ENCODE measurements around the gene ITPR2. TPM values are rescaled to one million over a fixed set of nuclear protein-coding genes. Genes with fewer than 3 reads are reported as not detected.

Gene ITPR2
- total and polyA plus RNA-seq, 2 experiments from 2014 or later: 5.0 to 9.1 TPM

DNA sequence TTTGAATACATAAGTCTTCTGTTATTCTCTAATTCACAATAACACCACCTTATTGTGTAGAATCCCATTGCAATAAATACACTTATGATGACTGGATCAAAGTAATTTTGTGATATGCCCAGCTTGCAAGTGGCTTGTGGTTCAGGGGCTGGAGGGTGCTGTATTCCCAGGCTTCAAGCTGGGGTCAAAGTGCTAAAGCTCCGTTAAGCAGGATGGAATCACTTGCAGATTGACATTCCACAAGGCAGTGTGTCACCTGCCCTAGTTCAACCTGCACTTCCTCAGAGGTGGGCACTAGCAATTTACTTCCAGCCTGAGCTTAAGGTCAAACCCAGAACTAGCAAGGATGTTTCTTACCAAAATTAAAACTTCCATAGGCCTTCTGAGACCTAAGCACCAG, 471.0 kb downstream of the ITPR2 start:
- no peak for TF ChIP-seq EZH2 (IDR thresholded peaks at IDR 0.05; ENCODE audit: insufficient read depth, poor library complexity, severe bottlenecking)
- TF ChIP-seq EZH2phosphoT487 (IDR thresholded peaks at IDR 0.05; ENCODE audit: insufficient read depth, low read depth): no peak
- Histone ChIP-seq H3K9me3 (ENCODE audit: low read depth) (no peaks in the 10 kb centered on the region), H3K4me1 (ENCODE audit: insufficient read depth) (no peaks in the 10 kb centered on the region), H3K36me3 (ENCODE audit: low read depth) (no peaks in the 10 kb centered on the region), H3K9ac (no peak overlapping the region), H3K27me3 (replicated peaks; ENCODE audit: insufficient read depth) (no peaks in the 10 kb centered on the region), H3K4me3 (no peak overlapping the region), H3K4me2 (ENCODE audit: unreplicated experiment) (no peak overlapping the region), H2AFZ (no peak overlapping the region), H4K20me1 (ENCODE audit: insufficient read depth) (no peaks in the 10 kb centered on the region), H3K79me2 (ENCODE audit: insufficient read depth) (no peaks in the 10 kb centered on the region), H3K27ac (no peak overlapping the region), H3F3A (ENCODE audit: insufficient read depth) (peaks cover 4% of the 10 kb centered on the region; the same call in 1 of the 2 replicates), H3K9me2 (ENCODE audit: insufficient read depth) (no peaks in the 10 kb centered on the region)
- in situ Hi-C loops (cut with MboI): no loop called here
- DNase-seq: no peak
- WGBS, 2 experiments (ENCODE audit: low coverage in 1 of 2, low lambda C conversion rate in 2 of 2, missing lambda C conversion rate in 2 of 2): 83 to 91% methylated on average over 1 of the region's 1 CpG

GRCh38 chr12:26360062-26360461, 472.9 kb downstream of the ITPR2 start:
- Histone ChIP-seq H2AFZ (no peak overlapping the region), H3K4me1 (ENCODE audit: insufficient read depth) (no peaks in the 10 kb centered on the region), H4K20me1 (ENCODE audit: insufficient read depth) (no peaks in the 10 kb centered on the region), H3K27ac (no peak overlapping the region), H3K36me3 (ENCODE audit: low read depth) (no peaks in the 10 kb centered on the region), H3K79me2 (ENCODE audit: insufficient read depth) (no peaks in the 10 kb centered on the region), H3F3A (ENCODE audit: insufficient read depth) (peaks cover 4% of the 10 kb centered on the region; the same call in 1 of the 2 replicates), H3K9ac (no peak overlapping the region), H3K4me2 (ENCODE audit: unreplicated experiment) (no peak overlapping the region), H3K9me2 (ENCODE audit: insufficient read depth) (no peaks in the 10 kb centered on the region), H3K9me3 (ENCODE audit: low read depth) (no peaks in the 10 kb centered on the region), H3K4me3 (no peak overlapping the region), H3K27me3 (replicated peaks; ENCODE audit: insufficient read depth) (no peaks in the 10 kb centered on the region)
- no peak for DNase-seq
- 86 to 94% methylated on average over 10 of the region's 10 CpGs for WGBS, 2 experiments (ENCODE audit: low coverage in 1 of 2, low lambda C conversion rate in 2 of 2, missing lambda C conversion rate in 2 of 2)
- no peak for TF ChIP-seq EZH2 (IDR thresholded peaks at IDR 0.05; ENCODE audit: insufficient read depth, poor library complexity, severe bottlenecking)
- no peak for TF ChIP-seq EZH2phosphoT487 (IDR thresholded peaks at IDR 0.05; ENCODE audit: insufficient read depth, low read depth)
- in situ Hi-C loops (cut with MboI): no loop called here

DNA sequence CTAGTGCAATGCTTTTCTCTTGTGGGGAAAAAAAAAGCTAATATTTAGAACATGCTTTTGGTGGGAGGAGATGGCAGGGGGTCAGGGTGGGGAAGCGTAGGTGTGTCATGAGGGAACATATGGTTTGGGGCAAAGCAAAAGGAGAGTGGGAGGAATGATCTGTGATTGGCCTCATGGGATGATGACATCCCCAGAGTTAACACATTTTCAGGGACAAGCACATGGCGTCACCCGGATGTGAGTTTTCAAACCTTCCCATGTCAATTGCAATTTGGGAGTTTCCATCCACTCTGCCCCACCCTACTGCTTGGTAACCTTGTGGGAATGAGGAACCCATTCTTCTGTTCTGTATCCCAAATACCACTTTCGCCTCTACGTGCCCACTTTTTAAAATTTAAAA, 473.4 kb downstream of the ITPR2 start:
- H4K20me1 ChIP-seq (ENCODE audit: insufficient read depth): no peaks in the 10 kb centered on the region
- H3K4me1 ChIP-seq (ENCODE audit: insufficient read depth): no peaks in the 10 kb centered on the region
- TF ChIP-seq EZH2 (IDR thresholded peaks at IDR 0.05; ENCODE audit: insufficient read depth, poor library complexity, severe bottlenecking): no peak
- no peaks in the 10 kb centered on the region for H3K36me3 ChIP-seq (ENCODE audit: low read depth)
- WGBS, 2 experiments (ENCODE audit: low coverage in 1 of 2, low lambda C conversion rate in 2 of 2, missing lambda C conversion rate in 2 of 2): 94 to 96% methylated on average over 5 of the region's 5 CpGs
- no peak overlapping the region for H2AFZ ChIP-seq
- H3K27ac ChIP-seq: no peak overlapping the region
- peaks cover 4% of the 10 kb centered on the region; the same call in 1 of the 2 replicates for H3F3A ChIP-seq (ENCODE audit: insufficient read depth)
- H3K9me2 ChIP-seq (ENCODE audit: insufficient read depth): no peaks in the 10 kb centered on the region
- no peak overlapping the region for H3K9ac ChIP-seq
- H3K4me2 ChIP-seq (ENCODE audit: unreplicated experiment): no peak overlapping the region
- in situ Hi-C loops (cut with MboI): no loop called here
- DNase-seq: no peak
- no peaks in the 10 kb centered on the region for H3K9me3 ChIP-seq (ENCODE audit: low read depth)
- H3K27me3 ChIP-seq (replicated peaks; ENCODE audit: insufficient read depth): no peaks in the 10 kb centered on the region
- no peak overlapping the region for H3K4me3 ChIP-seq
- no peaks in the 10 kb centered on the region for H3K79me2 ChIP-seq (ENCODE audit: insufficient read depth)

GRCh38 chr12:26358651-26359050, 474.3 kb downstream of the ITPR2 start:
- no peak for DNase-seq
- in situ Hi-C loops (cut with MboI): no loop called here
- H3F3A ChIP-seq (ENCODE audit: insufficient read depth): peaks cover 4% of the 10 kb centered on the region; the same call in 1 of the 2 replicates
- no peaks in the 10 kb centered on the region for H3K27me3 ChIP-seq (replicated peaks; ENCODE audit: insufficient read depth)
- H2AFZ ChIP-seq: no peak overlapping the region
- H4K20me1 ChIP-seq (ENCODE audit: insufficient read depth): no peaks in the 10 kb centered on the region
- H3K79me2 ChIP-seq (ENCODE audit: insufficient read depth): no peaks in the 10 kb centered on the region
- TF ChIP-seq EZH2phosphoT487 (IDR thresholded peaks at IDR 0.05; ENCODE audit: insufficient read depth, low read depth) (no peak), EZH2 (IDR thresholded peaks at IDR 0.05; ENCODE audit: insufficient read depth, poor library complexity, severe bottlenecking) (no peak)
- H3K9me2 ChIP-seq (ENCODE audit: insufficient read depth): no peaks in the 10 kb centered on the region
- no peak overlapping the region for H3K27ac ChIP-seq
- H3K9ac ChIP-seq: no peak overlapping the region
- no peaks in the 10 kb centered on the region for H3K36me3 ChIP-seq (ENCODE audit: low read depth)
- H3K4me1 ChIP-seq (ENCODE audit: insufficient read depth): no peaks in the 10 kb centered on the region
- H3K4me2 ChIP-seq (ENCODE audit: unreplicated experiment): no peak overlapping the region
- no peak overlapping the region for H3K4me3 ChIP-seq
- H3K9me3 ChIP-seq (ENCODE audit: low read depth): no peaks in the 10 kb centered on the region

- in situ Hi-C loops (cut with MboI): no loop called here
Observed at GRCh38 chr12:26347300-26347699, 485.7 kb downstream of the ITPR2 start.

More at GRCh38 chr12:26347300-26347699, 485.7 kb downstream of the ITPR2 start:
- Histone ChIP-seq H3K27ac (no peak overlapping the region), H2AFZ (no peak overlapping the region), H3K9me3 (ENCODE audit: low read depth) (no peaks in the 10 kb centered on the region), H4K20me1 (ENCODE audit: insufficient read depth) (no peaks in the 10 kb centered on the region), H3F3A (ENCODE audit: insufficient read depth) (no peaks in the 10 kb centered on the region), H3K4me3 (no peak overlapping the region), H3K4me2 (ENCODE audit: unreplicated experiment) (no peak overlapping the region), H3K9ac (no peak overlapping the region), H3K36me3 (ENCODE audit: low read depth) (no peaks in the 10 kb centered on the region), H3K79me2 (ENCODE audit: insufficient read depth) (no peaks in the 10 kb centered on the region), H3K4me1 (ENCODE audit: insufficient read depth) (no peaks in the 10 kb centered on the region), H3K9me2 (ENCODE audit: insufficient read depth) (no peaks in the 10 kb centered on the region), H3K27me3 (replicated peaks; ENCODE audit: insufficient read depth) (no peaks in the 10 kb centered on the region)
- 100% methylated on average over 1 of the region's 1 CpG for WGBS, 2 experiments (ENCODE audit: low coverage in 1 of 2, low lambda C conversion rate in 2 of 2, missing lambda C conversion rate in 2 of 2)
- TF ChIP-seq EZH2phosphoT487 (IDR thresholded peaks at IDR 0.05; ENCODE audit: insufficient read depth, low read depth): no peak
- TF ChIP-seq EZH2 (IDR thresholded peaks at IDR 0.05; ENCODE audit: insufficient read depth, poor library complexity, severe bottlenecking): no peak
- DNase-seq: no peak
